K562 (cell line): ENCODE measurements around the gene DEGS2. TPM values are rescaled to one million over a fixed set of nuclear protein-coding genes. Genes with fewer than 3 reads are reported as not detected.

Source experiments
- ATAC-seq: fragments of 200-7000 bp; cut with Tn5 transposase; 3 replicates; pipeline ENCODE4 v1.9.1; 2020; ENCODE audit warnings: moderate library complexity
- BruUV-seq: library from RNA; stranded (reverse); fragments of 400-500 nt; replicated peaks from 2 replicates; lab custom pipeline; 2021; lab: Mats Ljungman, UMichigan
- CTCF ChIA-PET: fragments of 300-600 bp; formaldehyde crosslinking; extraction: SDS; loops from one replicate; lab custom pipeline; 2021; ENCODE audit warnings: low intra/inter-chr PET ratio; lab: Yijun Ruan, JAX
- POLR2A ChIA-PET: fragments of 300-600, 350-650 bp; sonication (Branson Sonifier 250); formaldehyde crosslinking; extraction: SDS; loops from one replicate; lab custom pipeline; 2021; ENCODE audit warnings: antibody characterized with exemption, inconsistent platforms; lab: Yijun Ruan, JAX
- DNase-seq, 4 experiments: peaks; one replicate each; pipeline versions ENCODE4 v3.0.0 to v3.0.0-alpha.2; 2011 to 2018; ENCODE audit warnings: low spot score in 3 of 4, mixed read lengths in 3 of 4; ENCODE audit errors: extremely low read depth in 1 of 4
- FAIRE-seq: peaks from 2 replicates; lab custom pipeline; 2011; peaks lifted over from hg19 to GRCh38; lab: Jason Lieb, UNC
- H2AFZ ChIP-seq: 2 replicates; pipeline ENCODE4 v1.6.0; 2011; ENCODE audit warnings: low read depth, low read length, control low read depth, inconsistent platforms
- H3K27ac ChIP-seq: fragments of 200-600 bp; 3 replicates; pipeline ENCODE4 v1.8.0; 2011; ENCODE audit warnings: low read depth, mild to moderate bottlenecking, control low read depth, inconsistent platforms, low read length, moderate library complexity, mixed read lengths; ENCODE audit errors: extremely low read depth
- H3K27me3 ChIP-seq, 2 experiments: fragments of 300-600 bp in 1 of 2; 2 replicates in 1 of 2; 3 replicates in 1 of 2; pipeline versions ENCODE4 v1.6.0 to v1.8.0; 2011; ENCODE audit warnings: inconsistent platforms in 2 of 2, low read length in 2 of 2, mild to moderate bottlenecking in 1 of 2, mixed read lengths in 1 of 2, moderate library complexity in 1 of 2; ENCODE audit not compliant: control insufficient read depth in 2 of 2, insufficient read depth in 2 of 2
- H3K36me3 ChIP-seq: fragments of 300-600 bp; 3 replicates; pipeline ENCODE4 v1.8.0; 2011; ENCODE audit warnings: mild to moderate bottlenecking, low read length, inconsistent platforms; ENCODE audit not compliant: control insufficient read depth, insufficient read depth
- H3K4me1 ChIP-seq, 2 experiments: fragments of 200-600 bp in 1 of 2; replicated peaks in 1 of 2; 2 replicates in 1 of 2; 3 replicates in 1 of 2; pipeline versions ENCODE4 v1.5.1 to v1.8.0; 2011; ENCODE audit warnings: inconsistent platforms in 2 of 2, low read length in 2 of 2, mild to moderate bottlenecking in 1 of 2, mixed read lengths in 1 of 2, moderate library complexity in 1 of 2; ENCODE audit not compliant: control insufficient read depth in 2 of 2, insufficient read depth in 2 of 2
- H3K4me2 ChIP-seq: 2 replicates; pipeline ENCODE4 v1.6.1; 2011; ENCODE audit warnings: low read length, control low read depth, inconsistent platforms, mixed read lengths; ENCODE audit not compliant: insufficient read depth
- H3K4me3 ChIP-seq: fragments of 200-600 bp; sonication (generic), shearing (Covaris generic); 2 replicates; pipeline ENCODE4 v1.5.1; 2016; ENCODE audit warnings: control low read depth, inconsistent platforms
- H3K79me2 ChIP-seq: fragments of 200-600 bp; 3 replicates; pipeline ENCODE4 v1.8.0; 2011; ENCODE audit warnings: low read length, inconsistent platforms; ENCODE audit not compliant: control insufficient read depth, insufficient read depth
- H3K9ac ChIP-seq, 2 experiments: 2 replicates each; pipeline versions ENCODE4 v1.6.0 to v1.6.1; 2011; ENCODE audit warnings: low read depth in 2 of 2, low read length in 2 of 2, control low read depth in 1 of 2, inconsistent platforms in 1 of 2, mild to moderate bottlenecking in 1 of 2, mixed read lengths in 1 of 2; ENCODE audit not compliant: insufficient read depth in 1 of 2
- H3K9me1 ChIP-seq: one replicate; pipeline ENCODE4 v1.6.0; 2011; ENCODE audit warnings: inconsistent platforms, mild to moderate bottlenecking, low read length, moderate library complexity; ENCODE audit not compliant: control insufficient read depth, insufficient read depth
- H3K9me3 ChIP-seq: replicated peaks from 2 replicates; pipeline ENCODE4 v1.5.1; 2011; ENCODE audit warnings: low read depth, low read length, inconsistent platforms; ENCODE audit not compliant: control insufficient read depth, insufficient read depth
- H4K20me1 ChIP-seq: replicated peaks from 2 replicates; pipeline ENCODE4 v1.6.1; 2011; ENCODE audit warnings: low read length, inconsistent platforms, mixed read lengths; ENCODE audit not compliant: control insufficient read depth, insufficient read depth
- CBX2 ChIP-seq: fragments of 200-600 bp; sonication (generic); IDR thresholded peaks from one replicate; pipeline ENCODE4 v1.6.1; 2012; ENCODE audit warnings: mild to moderate bottlenecking, low read length, inconsistent platforms; ENCODE audit not compliant: insufficient read depth, poor library complexity, severe bottlenecking
- GTF2E2 ChIP-seq: fragments of 200-800 bp; sonication (Bioruptor generic); IDR thresholded peaks from 2 replicates; pipeline ENCODE4 v1.6.1; 2016; ENCODE audit warnings: missing genetic modification characterization, missing compliant biosample characterization
- HOXB6 ChIP-seq: fragments of 250-450 bp; sonication (Bioruptor Pico); IDR thresholded peaks from 2 replicates; pipeline ENCODE4 v1.5.1; 2022; ENCODE audit warnings: mild to moderate bottlenecking, borderline replicate concordance
- MTA1 ChIP-seq: fragments of 450-650 bp; IDR thresholded peaks from 2 replicates; pipeline ENCODE4 v1.6.1; 2017; ENCODE audit warnings: borderline replicate concordance
- ZNF695 ChIP-seq: fragments of 450-650 bp; formaldehyde crosslinking; IDR thresholded peaks from 2 replicates; pipeline ENCODE4 v1.4.0; 2020; ENCODE audit warnings: mild to moderate bottlenecking, moderate library complexity
- WGBS: fragments of 100-300 bp; shearing (Covaris generic); methylation state at CpG from one replicate; pipeline ENCODE4 v1.1.6; 2016; ENCODE audit warnings: low coverage, mixed read lengths; ENCODE audit not compliant: insufficient coverage; ENCODE audit errors: missing lambda C conversion rate; 5-methylcytosine and 5-hydroxymethylcytosine counted together
- in situ Hi-C: fragments of 300-500 bp; cut with MboI; formaldehyde crosslinking; loops from 4 replicates; pipeline ENCODE4 v1.15.0; 2018; ENCODE audit warnings: inconsistent platforms, mixed read lengths
- intact Hi-C: fragments of 100-400 bp; cut with micrococcal nuclease; formaldehyde crosslinking; loops from 2 replicates; pipeline ENCODE4 v1.14.2; 2022
- polyA plus RNA-seq, 8 experiments: library from polyadenylated mRNA; depleted of rRNA in 4 of 8; stranded (reverse) in 5 of 8; unstranded in 3 of 8; fragments of >200 nt; fragmentation: Nextera tagmentation in 2 of 8; fragmentation: Illumina TruSeq in 1 of 8; extraction: Ambion mirVana in 2 of 8; extraction: Trizol in 1 of 8; gene quantifications; 2 replicates each; pipeline versions ENCODE4 v1.2.1 to v1.2.3, GENCODE V29; 2011 to 2014; ENCODE audit warnings: inconsistent platforms in 1 of 8, missing spikeins in 1 of 8
- total RNA-seq, 7 experiments: library from RNA; depleted of rRNA in 6 of 7; stranded (reverse); fragments of >200 nt in 6 of 7; fragmentation: Illumina TruSeq in 2 of 7; extraction: Trizol in 2 of 7; gene quantifications; 2 replicates each; pipeline versions ENCODE4 v1.2.1 to v1.2.3, GENCODE V29; 2011 to 2021; ENCODE audit warnings: low replicate concordance in 1 of 7
- TF ChIP-seq, protein P1 (sequence below): fragments of 250-450 bp; sonication (Bioruptor Pico); IDR thresholded peaks from 2 replicates; pipeline ENCODE4 v1.4.0; 2020; ENCODE audit warnings: mild to moderate bottlenecking, moderate library complexity, borderline replicate concordance

DEGS2 gene
- total and polyA plus RNA-seq, 9 of the 15 experiments (the other 6 are each of a cell fraction or from before 2014, with no cell fraction given) = 0.22 to 2.9 (median 0.70) TPM

GRCh38 chr14:100190126-100190525 is 30.7 kb upstream of the DEGS2 start:
- WGBS = 82% methylated on average over 1 of the region's 1 CpG
- in situ Hi-C loops = no loop called here

More at GRCh38 chr14:100190126-100190525, 30.7 kb upstream of the DEGS2 start:
- no peaks in the 10 kb centered on the region for H3K36me3 ChIP-seq
- no peak overlapping the region for H3K4me2 ChIP-seq
- H2AFZ ChIP-seq = no peak overlapping the region
- no peak overlapping the region for H3K9ac ChIP-seq
- FAIRE-seq (no peak), DNase-seq (no peak), ATAC-seq (no peak)
- no peaks in the 10 kb centered on the region for H3K79me2 ChIP-seq
- no peaks in the 10 kb centered on the region for H3K27me3 ChIP-seq
- CTCF ChIA-PET = no interaction called here
- no peaks in the 10 kb centered on the region for H3K9me1 ChIP-seq
- H3K9me3 ChIP-seq = no peaks in the 10 kb centered on the region
- POLR2A ChIA-PET = no interaction called here
- no peak overlapping the region for H3K4me3 ChIP-seq
- H3K4me1 ChIP-seq = peaks cover 15 to 20% of the 10 kb centered on the region in 2 experiments; a peak in 4 of 5 replicates
- no peaks in the 10 kb centered on the region for H4K20me1 ChIP-seq
- no peak for TF ChIP-seq MTA1
- TF ChIP-seq HOXB6 (CRISPR knock-in tag) = no peak
- no peak for TF ChIP-seq CBX2
- TF ChIP-seq, protein P1, sequence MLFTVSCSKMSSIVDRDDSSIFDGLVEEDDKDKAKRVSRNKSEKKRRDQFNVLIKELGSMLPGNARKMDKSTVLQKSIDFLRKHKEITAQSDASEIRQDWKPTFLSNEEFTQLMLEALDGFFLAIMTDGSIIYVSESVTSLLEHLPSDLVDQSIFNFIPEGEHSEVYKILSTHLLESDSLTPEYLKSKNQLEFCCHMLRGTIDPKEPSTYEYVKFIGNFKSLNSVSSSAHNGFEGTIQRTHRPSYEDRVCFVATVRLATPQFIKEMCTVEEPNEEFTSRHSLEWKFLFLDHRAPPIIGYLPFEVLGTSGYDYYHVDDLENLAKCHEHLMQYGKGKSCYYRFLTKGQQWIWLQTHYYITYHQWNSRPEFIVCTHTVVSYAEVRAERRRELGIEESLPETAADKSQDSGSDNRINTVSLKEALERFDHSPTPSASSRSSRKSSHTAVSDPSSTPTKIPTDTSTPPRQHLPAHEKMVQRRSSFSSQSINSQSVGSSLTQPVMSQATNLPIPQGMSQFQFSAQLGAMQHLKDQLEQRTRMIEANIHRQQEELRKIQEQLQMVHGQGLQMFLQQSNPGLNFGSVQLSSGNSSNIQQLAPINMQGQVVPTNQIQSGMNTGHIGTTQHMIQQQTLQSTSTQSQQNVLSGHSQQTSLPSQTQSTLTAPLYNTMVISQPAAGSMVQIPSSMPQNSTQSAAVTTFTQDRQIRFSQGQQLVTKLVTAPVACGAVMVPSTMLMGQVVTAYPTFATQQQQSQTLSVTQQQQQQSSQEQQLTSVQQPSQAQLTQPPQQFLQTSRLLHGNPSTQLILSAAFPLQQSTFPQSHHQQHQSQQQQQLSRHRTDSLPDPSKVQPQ (CRISPR knock-in tag) = no peak
- TF ChIP-seq GTF2E2 (tag) = no peak
- no peak for TF ChIP-seq ZNF695 (CRISPR knock-in tag)
- TF ChIP-seq, all 486 proteins: peak for 0
- no peak overlapping the region for H3K27ac ChIP-seq
- no TSS peak for BruUV-seq
- intact Hi-C loops = loop anchor here (5.0 kb wide), 1 partner anchor 47 kb away; the partner anchor contains the start of gene YY1
